Measurements from ENCODE around the gene DLG5. TPM values are rescaled to one million over a fixed set of nuclear protein-coding genes. Genes with fewer than 3 reads are reported as not detected.

Gene DLG5
- total RNA-seq, 1 donor from 2014 or later = 5.4 TPM

GRCh38 chr10:77807706-77808105 is 118.8 kb downstream of the DLG5 start:
- peaks cover 6% of the 10 kb centered on the region for H3K4me1 Mint-ChIP-seq
- intact Hi-C loops (cut with micrococcal nuclease) = no loop called here
- H3K27me3 Mint-ChIP-seq = no peaks in the 10 kb centered on the region
- no peak overlapping the region for H3K27ac Mint-ChIP-seq
- H3K4me3 Mint-ChIP-seq = no peak overlapping the region
- DNase-seq = no peak
- H3K36me3 Mint-ChIP-seq (ENCODE audit: low read depth) = peaks cover 7% of the 10 kb centered on the region
- no peaks in the 10 kb centered on the region for H3K9me3 Mint-ChIP-seq

GRCh38 chr10:77806511-77807157 is 119.9 kb downstream of the DLG5 start:
- no peak for DNase-seq
- peaks cover 13% of the 10 kb centered on the region for H3K4me1 Mint-ChIP-seq
- H3K27me3 Mint-ChIP-seq = no peaks in the 10 kb centered on the region
- no peaks in the 10 kb centered on the region for H3K9me3 Mint-ChIP-seq
- intact Hi-C loops (cut with micrococcal nuclease) = no loop called here
- no peak overlapping the region for H3K4me3 Mint-ChIP-seq
- H3K27ac Mint-ChIP-seq = no peak overlapping the region
- peaks cover 10% of the 10 kb centered on the region for H3K36me3 Mint-ChIP-seq (ENCODE audit: low read depth)

GRCh38 chr10:77805676-77806075 is 120.9 kb downstream of the DLG5 start:
- H3K27ac Mint-ChIP-seq = no peak overlapping the region

DNA sequence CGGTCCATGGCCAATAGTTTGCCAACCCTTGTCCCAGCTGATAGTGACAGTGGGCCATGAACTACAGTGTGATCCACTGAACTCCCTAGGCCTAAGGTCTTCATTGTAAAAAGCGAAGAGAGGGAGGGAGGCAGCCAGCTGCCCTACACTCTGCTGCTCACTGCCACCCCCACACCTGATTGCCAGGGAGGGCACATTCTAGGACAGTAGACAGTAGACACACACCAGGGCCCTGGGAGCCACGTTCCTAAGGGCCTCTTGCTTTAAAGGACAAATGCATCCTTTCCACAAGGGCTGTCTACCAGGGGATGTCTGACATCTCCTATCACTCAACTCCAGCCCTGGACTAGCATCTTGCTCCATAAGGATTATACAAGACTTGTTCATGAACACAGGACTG is 122.2 kb downstream of the DLG5 start:
- Mint-ChIP-seq H3K36me3 (ENCODE audit: low read depth) (peaks cover 15% of the 10 kb centered on the region), H3K9me3 (no peaks in the 10 kb centered on the region), H3K4me3 (no peak overlapping the region), H3K4me1 (peaks cover 25% of the 10 kb centered on the region), H3K27ac (no peak overlapping the region), H3K27me3 (no peaks in the 10 kb centered on the region)
- DNase-seq = no peak
- intact Hi-C loops (cut with micrococcal nuclease) = no loop called here

More at GRCh38 chr10:77805676-77806075, 120.9 kb downstream of the DLG5 start:
- Mint-ChIP-seq H3K4me3 (no peak overlapping the region), H3K27me3 (no peaks in the 10 kb centered on the region), H3K36me3 (ENCODE audit: low read depth) (peaks cover 12% of the 10 kb centered on the region), H3K9me3 (no peaks in the 10 kb centered on the region), H3K4me1 (peaks cover 22% of the 10 kb centered on the region)
- intact Hi-C loops (cut with micrococcal nuclease) = no loop called here
- no peak for DNase-seq

- Mint-ChIP-seq H3K4me3 (peak overlapping the region; percentile 59), H3K4me1 (peaks cover 28% of the 10 kb centered on the region), H3K27me3 (no peaks in the 10 kb centered on the region), H3K27ac (peak overlapping the region; percentile 81), H3K9me3 (no peaks in the 10 kb centered on the region), H3K36me3 (ENCODE audit: low read depth) (peaks cover 18% of the 10 kb centered on the region)
- DNase-seq = peak; percentile 86
- intact Hi-C loops (cut with micrococcal nuclease) = loop anchor here (1.0 kb wide), 2 partner anchors 35 to 82 kb away; no protein-coding TSS in a partner anchor
Measured at GRCh38 chr10:77801474-77802161, 124.9 kb downstream of the DLG5 start.

DNA sequence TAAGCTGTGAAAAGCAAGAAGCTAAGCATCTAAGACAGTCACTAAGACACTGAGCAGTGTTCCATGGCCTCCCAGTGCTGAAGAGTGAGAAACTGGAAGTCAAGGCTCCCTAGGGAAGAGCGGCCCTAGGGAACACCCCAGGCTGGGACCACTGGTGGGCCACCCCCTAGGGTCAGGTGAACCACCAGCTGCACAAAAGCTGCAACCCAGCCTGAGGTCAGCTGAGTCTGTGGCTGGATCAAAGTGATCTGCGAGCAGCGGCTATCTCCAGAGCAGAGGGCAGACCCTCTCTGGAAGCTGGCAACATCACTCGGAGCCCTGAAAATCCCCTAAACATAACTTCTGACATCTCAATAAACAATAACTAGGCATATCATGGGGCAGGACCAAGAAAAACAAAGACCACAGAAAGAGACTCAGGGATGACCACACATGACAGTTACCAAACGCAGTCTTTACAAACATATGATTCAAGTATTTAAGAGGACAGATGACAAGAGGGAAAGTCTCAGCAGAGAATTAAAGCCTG is 125.8 kb downstream of the DLG5 start:
- peaks cover 18% of the 10 kb centered on the region for H3K36me3 Mint-ChIP-seq (ENCODE audit: low read depth)
- no peaks in the 10 kb centered on the region for H3K27me3 Mint-ChIP-seq
- H3K4me3 Mint-ChIP-seq = peak overlapping the region; percentile 59
- H3K27ac Mint-ChIP-seq = peak overlapping the region; percentile 81
- H3K4me1 Mint-ChIP-seq = peaks cover 23% of the 10 kb centered on the region
- intact Hi-C loops (cut with micrococcal nuclease) = loop anchor here (1.0 kb wide), 2 partner anchors 35 to 82 kb away; no protein-coding TSS in a partner anchor
- no peak for DNase-seq
- no peaks in the 10 kb centered on the region for H3K9me3 Mint-ChIP-seq

- no peak for DNase-seq
- Mint-ChIP-seq H3K4me1 (peaks cover 23% of the 10 kb centered on the region), H3K27ac (no peak overlapping the region), H3K36me3 (ENCODE audit: low read depth) (peaks cover 18% of the 10 kb centered on the region), H3K4me3 (no peak overlapping the region), H3K27me3 (no peaks in the 10 kb centered on the region), H3K9me3 (no peaks in the 10 kb centered on the region)
- intact Hi-C loops (cut with micrococcal nuclease) = no loop called here
Measured at GRCh38 chr10:77800320-77800719, 126.2 kb downstream of the DLG5 start.

DNA sequence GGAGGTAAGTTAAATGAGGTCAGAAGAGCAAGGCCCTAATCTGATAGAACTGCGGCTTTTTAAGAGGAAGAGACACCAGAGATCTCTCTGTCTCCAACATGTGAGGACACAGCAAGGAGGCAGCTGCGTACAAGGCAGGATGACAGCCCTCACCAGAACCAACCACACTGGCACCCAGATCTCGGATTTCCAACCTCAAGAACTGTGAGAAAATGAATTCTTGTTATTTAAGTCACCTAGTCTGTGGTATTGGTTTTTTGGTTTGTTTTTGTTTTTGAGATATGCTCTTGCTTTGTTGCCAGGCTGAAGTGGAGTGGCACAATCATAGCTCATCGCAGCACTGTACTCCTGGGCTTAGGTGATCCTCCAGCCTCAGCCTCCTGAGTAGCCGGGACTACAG is 127.2 kb downstream of the DLG5 start:
- Mint-ChIP-seq H3K27ac (no peak overlapping the region), H3K4me3 (no peak overlapping the region), H3K9me3 (no peaks in the 10 kb centered on the region), H3K27me3 (no peaks in the 10 kb centered on the region), H3K4me1 (peaks cover 23% of the 10 kb centered on the region), H3K36me3 (ENCODE audit: low read depth) (peaks cover 18% of the 10 kb centered on the region)
- intact Hi-C loops (cut with micrococcal nuclease) = no loop called here
- peak; percentile 61 for DNase-seq

DNA sequence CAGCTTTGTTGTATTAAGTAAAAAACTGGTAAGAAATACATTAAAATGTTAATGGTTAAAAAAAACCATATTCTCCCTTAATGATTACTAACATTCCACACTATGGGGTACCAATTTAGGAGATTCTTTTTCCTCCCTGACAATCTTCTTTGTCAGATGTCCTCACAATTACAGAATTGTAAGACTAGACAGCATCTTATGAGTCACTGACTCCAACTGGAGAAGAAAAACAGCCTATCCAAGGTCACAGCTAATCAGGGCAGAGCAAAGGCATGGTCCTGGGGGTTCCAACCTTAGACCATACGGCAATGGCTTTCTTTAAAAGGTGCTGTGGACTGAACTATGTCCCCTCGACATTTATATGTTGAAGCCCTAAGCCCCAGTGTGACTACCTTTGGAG is 127.6 kb downstream of the DLG5 start:
- Mint-ChIP-seq H3K27ac (no peak overlapping the region), H3K4me3 (no peak overlapping the region), H3K36me3 (ENCODE audit: low read depth) (peaks cover 18% of the 10 kb centered on the region), H3K9me3 (no peaks in the 10 kb centered on the region), H3K4me1 (peaks cover 23% of the 10 kb centered on the region), H3K27me3 (no peaks in the 10 kb centered on the region)
- DNase-seq = no peak
- intact Hi-C loops (cut with micrococcal nuclease) = no loop called here

DNA sequence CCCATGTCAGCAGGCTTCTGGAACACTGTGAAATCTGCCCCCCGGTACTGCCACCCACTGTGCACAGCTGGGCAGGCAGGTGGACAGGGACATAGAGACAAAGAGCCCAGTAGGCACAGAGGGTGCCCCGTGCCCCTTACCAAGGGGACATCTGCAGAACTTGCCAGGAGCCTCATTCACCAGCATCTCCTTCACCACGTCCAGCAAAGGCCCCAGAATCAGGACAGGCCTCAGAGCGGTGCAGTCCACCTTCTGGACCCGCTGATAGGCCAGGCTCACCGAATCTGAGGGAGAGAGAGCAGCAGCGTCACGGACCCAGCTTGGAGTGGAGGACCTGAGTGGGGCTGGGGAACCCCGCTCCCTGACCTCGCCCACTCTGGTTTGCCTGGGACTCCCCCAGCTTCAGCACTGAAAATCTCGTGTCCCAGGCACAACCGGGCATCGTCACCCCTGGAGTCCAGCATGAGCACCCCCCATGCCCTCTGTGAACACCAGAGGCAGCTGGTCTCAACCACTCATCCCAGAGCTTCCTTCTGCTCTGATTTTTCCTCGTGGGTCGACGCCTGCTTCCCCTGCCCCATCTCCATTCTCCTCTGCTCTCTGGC is 130.1 kb downstream of the DLG5 start:
- DNase-seq = no peak
- H3K27ac Mint-ChIP-seq = no peak overlapping the region
- no peaks in the 10 kb centered on the region for H3K9me3 Mint-ChIP-seq
- no peak overlapping the region for H3K4me3 Mint-ChIP-seq
- peaks cover 13% of the 10 kb centered on the region for H3K4me1 Mint-ChIP-seq
- intact Hi-C loops (cut with micrococcal nuclease) = no loop called here
- H3K36me3 Mint-ChIP-seq (ENCODE audit: low read depth) = peaks cover 11% of the 10 kb centered on the region
- H3K27me3 Mint-ChIP-seq = no peaks in the 10 kb centered on the region

- H3K4me3 Mint-ChIP-seq = no peak overlapping the region
Measured at GRCh38 chr10:77795426-77796055, 131.0 kb downstream of the DLG5 start.

GRCh38 chr10:77794256-77795142 is 132.1 kb downstream of the DLG5 start:
- H3K27me3 Mint-ChIP-seq = no peaks in the 10 kb centered on the region
- DNase-seq = no peak
- no peaks in the 10 kb centered on the region for H3K9me3 Mint-ChIP-seq
- H3K36me3 Mint-ChIP-seq (ENCODE audit: low read depth) = peaks cover 9% of the 10 kb centered on the region
- H3K27ac Mint-ChIP-seq = no peak overlapping the region
- intact Hi-C loops (cut with micrococcal nuclease) = no loop called here
- H3K4me3 Mint-ChIP-seq = no peak overlapping the region
- peaks cover 4% of the 10 kb centered on the region for H3K4me1 Mint-ChIP-seq

More at GRCh38 chr10:77795426-77796055, 131.0 kb downstream of the DLG5 start:
- Mint-ChIP-seq H3K27me3 (no peaks in the 10 kb centered on the region), H3K9me3 (no peaks in the 10 kb centered on the region), H3K4me1 (peaks cover 7% of the 10 kb centered on the region), H3K27ac (no peak overlapping the region), H3K36me3 (ENCODE audit: low read depth) (peaks cover 11% of the 10 kb centered on the region)
- intact Hi-C loops (cut with micrococcal nuclease) = no loop called here
- DNase-seq = no peak

DNA sequence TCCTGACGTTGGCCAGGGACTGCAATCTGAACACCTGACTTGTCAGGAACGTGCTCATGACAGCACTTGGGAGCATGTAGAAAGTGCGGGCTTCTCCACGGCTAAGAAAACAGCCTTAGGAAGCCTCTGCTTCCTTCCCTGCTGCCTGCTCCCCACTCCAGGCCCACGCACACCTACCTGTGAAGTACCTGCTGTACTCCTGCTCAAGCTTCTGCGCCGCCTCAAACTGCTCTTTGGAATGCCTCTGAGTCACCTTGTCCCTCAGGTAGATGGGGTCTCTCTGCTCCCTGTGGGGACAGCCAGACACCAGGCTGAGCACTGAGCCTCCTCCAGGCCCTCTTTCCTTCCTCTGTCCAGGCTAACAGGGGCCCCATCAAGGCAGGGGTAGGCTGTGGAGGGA is 132.7 kb downstream of the DLG5 start:
- Mint-ChIP-seq H3K4me1 (no peaks in the 10 kb centered on the region), H3K4me3 (no peak overlapping the region), H3K36me3 (ENCODE audit: low read depth) (peaks cover 5% of the 10 kb centered on the region), H3K27me3 (no peaks in the 10 kb centered on the region), H3K27ac (no peak overlapping the region), H3K9me3 (no peaks in the 10 kb centered on the region)
- no peak for DNase-seq
- intact Hi-C loops (cut with micrococcal nuclease) = no loop called here

Data from activated CD4-positive, alpha-beta T cell treated with anti-CD3 and anti-CD28 coated beads, Interleukin-2, amount 10 ng/mL, durations not matched to agents 24 days and 14 days (primary cell).